Trophoblast cell (in vitro differentiated cells and primary cell): ENCODE data around the gene KIAA0232.

Experiments
- DNase-seq, 2 donors: peaks; one replicate each; pipeline ENCODE4 v3.0.0-alpha.2; 2016
- H2AFZ ChIP-seq: 2 replicates; pipeline ENCODE4 v1.6.1; 2013; ENCODE audit warnings: low read length, moderate library complexity, mild to moderate bottlenecking; ENCODE audit not compliant: insufficient read depth, poor library complexity
- H2AK5ac ChIP-seq: 2 replicates; pipeline ENCODE4 v1.6.1; 2013; ENCODE audit warnings: mild to moderate bottlenecking, low read length
- H2BK120ac ChIP-seq: 2 replicates; pipeline ENCODE4 v1.6.1; 2013; ENCODE audit warnings: low read length, mild to moderate bottlenecking, moderate library complexity; ENCODE audit not compliant: insufficient read depth, poor library complexity
- H2BK12ac ChIP-seq: 2 replicates; pipeline ENCODE4 v1.6.1; 2013; ENCODE audit warnings: mild to moderate bottlenecking, low read length, moderate library complexity
- H2BK5ac ChIP-seq: 2 replicates; pipeline ENCODE4 v1.6.1; 2013; ENCODE audit warnings: low read length, low read depth, moderate library complexity, mild to moderate bottlenecking; ENCODE audit not compliant: poor library complexity
- H3K14ac ChIP-seq: 2 replicates; pipeline ENCODE4 v1.6.1; 2013; ENCODE audit warnings: mild to moderate bottlenecking, low read length
- H3K18ac ChIP-seq: 2 replicates; pipeline ENCODE4 v1.6.1; 2013; ENCODE audit warnings: mild to moderate bottlenecking, low read length
- H3K23ac ChIP-seq: 2 replicates; pipeline ENCODE4 v1.6.1; 2013; ENCODE audit warnings: low read length
- H3K27ac ChIP-seq: 2 replicates; pipeline ENCODE4 v1.5.1; 2013; ENCODE audit warnings: low read depth, mild to moderate bottlenecking, inconsistent platforms, low read length, moderate library complexity
- H3K27me3 ChIP-seq: 2 replicates; pipeline ENCODE4 v1.6.1; 2013; ENCODE audit warnings: inconsistent platforms, mild to moderate bottlenecking, low read length, moderate library complexity; ENCODE audit not compliant: insufficient read depth
- H3K36me3 ChIP-seq, 2 experiments: 1 replicate in 1 of 2; 2 replicates in 1 of 2; pipeline ENCODE4 v1.6.1; 2013; ENCODE audit warnings: low read length in 2 of 2, mild to moderate bottlenecking in 2 of 2, moderate library complexity in 1 of 2; ENCODE audit not compliant: insufficient read depth in 2 of 2, control insufficient read depth in 1 of 2
- H3K4ac ChIP-seq: 2 replicates; pipeline ENCODE4 v1.6.1; 2013; ENCODE audit warnings: low read depth, mild to moderate bottlenecking, low read length, moderate library complexity
- H3K4me1 ChIP-seq, 2 experiments: 1 replicate in 1 of 2; 2 replicates in 1 of 2; pipeline ENCODE4 v1.6.1; 2013; ENCODE audit warnings: low read length in 2 of 2, mild to moderate bottlenecking in 2 of 2, moderate library complexity in 1 of 2; ENCODE audit not compliant: insufficient read depth in 2 of 2, control insufficient read depth in 1 of 2
- H3K4me2 ChIP-seq: 2 replicates; pipeline ENCODE4 v1.6.1; 2013; ENCODE audit warnings: inconsistent platforms, mild to moderate bottlenecking, low read length, moderate library complexity
- H3K4me3 ChIP-seq: 2 replicates; pipeline ENCODE4 v1.5.1; 2013; ENCODE audit warnings: mild to moderate bottlenecking, low read depth, low read length, inconsistent platforms
- H3K79me1 ChIP-seq: one replicate; pipeline ENCODE4 v1.6.1; 2013; ENCODE audit warnings: low read length
- H3K79me2 ChIP-seq: 2 replicates; pipeline ENCODE4 v1.6.1; 2013; ENCODE audit warnings: low read length, mild to moderate bottlenecking; ENCODE audit not compliant: control insufficient read depth, insufficient read depth, poor library complexity
- H3K9ac ChIP-seq: 2 replicates; pipeline ENCODE4 v1.6.1; 2013; ENCODE audit warnings: mild to moderate bottlenecking, low read length
- H3K9me3 ChIP-seq: 2 replicates; pipeline ENCODE4 v1.6.1; 2013; ENCODE audit warnings: low read depth, mild to moderate bottlenecking, control low read depth, inconsistent platforms, low read length; ENCODE audit not compliant: insufficient read depth
- H4K12ac ChIP-seq: 2 replicates; pipeline ENCODE4 v1.6.1; 2013; ENCODE audit warnings: low read depth, mild to moderate bottlenecking, low read length, moderate library complexity
- H4K8ac ChIP-seq: 2 replicates; pipeline ENCODE4 v1.6.1; 2013; ENCODE audit warnings: low read depth, mild to moderate bottlenecking, low read length, moderate library complexity
- H4K91ac ChIP-seq: one replicate; pipeline ENCODE4 v1.6.1; 2013; ENCODE audit warnings: low read depth, mild to moderate bottlenecking, low read length, moderate library complexity
- WGBS: extraction: QIAGEN DNeasy Blood & Tissue Kit; methylation state at CpG from one replicate; pipeline ENCODE4 v1.1.7; 2013; ENCODE audit warnings: missing lambda C conversion rate; ENCODE audit not compliant: insufficient read length, insufficient coverage; ENCODE audit errors: extremely low coverage; 5-methylcytosine and 5-hydroxymethylcytosine counted together

KIAA0232 gene

GRCh38 chr4:6894086-6894478 is 111.6 kb downstream of the KIAA0232 start:
- no peak overlapping the region for H3K23ac ChIP-seq
- no peaks in the 10 kb centered on the region for H3K79me1 ChIP-seq
- H4K91ac ChIP-seq = no peak overlapping the region
- H3K18ac ChIP-seq = no peak overlapping the region
- no peak overlapping the region for H3K4me2 ChIP-seq
- H4K8ac ChIP-seq = no peak overlapping the region
- no peak overlapping the region for H3K9ac ChIP-seq
- no peaks in the 10 kb centered on the region for H3K79me2 ChIP-seq
- WGBS = no CpG with 5 or more reads among the region's 3 CpGs
- no peak overlapping the region for H2AFZ ChIP-seq
- no peak overlapping the region for H3K4ac ChIP-seq
- H3K14ac ChIP-seq = no peak overlapping the region
- H4K12ac ChIP-seq = no peak overlapping the region
- H3K4me3 ChIP-seq = no peak overlapping the region
- H2BK5ac ChIP-seq = no peak overlapping the region
- peaks cover 2% of the 10 kb centered on the region for H3K9me3 ChIP-seq
- no peak overlapping the region for H2BK12ac ChIP-seq
- no peak overlapping the region for H2BK120ac ChIP-seq
- H3K36me3 ChIP-seq = no peaks in the 10 kb centered on the region
- H3K27ac ChIP-seq = no peak overlapping the region
- no peak for DNase-seq
- no peaks in the 10 kb centered on the region for H3K4me1 ChIP-seq
- no peaks in the 10 kb centered on the region for H3K27me3 ChIP-seq
- H2AK5ac ChIP-seq = no peak overlapping the region

- no peak overlapping the region for H3K9ac ChIP-seq
- H2BK120ac ChIP-seq = no peak overlapping the region
- H4K91ac ChIP-seq = no peak overlapping the region
- peaks cover under 1% of the 10 kb centered on the region for H3K9me3 ChIP-seq
- no peak overlapping the region for H2AFZ ChIP-seq
- no peak overlapping the region for H3K23ac ChIP-seq
- H2AK5ac ChIP-seq = no peak overlapping the region
- H3K36me3 ChIP-seq = no peaks in the 10 kb centered on the region
- H3K79me2 ChIP-seq = no peaks in the 10 kb centered on the region
- no peak overlapping the region for H3K4ac ChIP-seq
- no peak overlapping the region for H2BK5ac ChIP-seq
- H3K14ac ChIP-seq = no peak overlapping the region
- H3K4me1 ChIP-seq = no peaks in the 10 kb centered on the region
- H3K4me2 ChIP-seq = no peak overlapping the region
- no peaks in the 10 kb centered on the region for H3K27me3 ChIP-seq
- no peaks in the 10 kb centered on the region for H3K79me1 ChIP-seq
- H3K18ac ChIP-seq = no peak overlapping the region
- DNase-seq = no peak
- no peak overlapping the region for H4K8ac ChIP-seq
- H2BK12ac ChIP-seq = no peak overlapping the region
- no CpG with 5 or more reads among the region's 29 CpGs for WGBS
- no peak overlapping the region for H3K4me3 ChIP-seq
- H3K27ac ChIP-seq = no peak overlapping the region
- no peak overlapping the region for H4K12ac ChIP-seq
Observed at GRCh38 chr4:6894528-6895498, 112.3 kb downstream of the KIAA0232 start.

- H2AK5ac ChIP-seq = no peak overlapping the region
- H2BK5ac ChIP-seq = no peak overlapping the region
- H2BK120ac ChIP-seq = no peak overlapping the region
- H3K79me1 ChIP-seq = no peaks in the 10 kb centered on the region
- H3K36me3 ChIP-seq = no peaks in the 10 kb centered on the region
- H2AFZ ChIP-seq = no peak overlapping the region
- H2BK12ac ChIP-seq = no peak overlapping the region
- H3K9ac ChIP-seq = no peak overlapping the region
- no peak overlapping the region for H3K23ac ChIP-seq
- H3K4me3 ChIP-seq = no peak overlapping the region
- H3K27ac ChIP-seq = no peak overlapping the region
- no peak overlapping the region for H4K8ac ChIP-seq
- no peaks in the 10 kb centered on the region for H3K4me1 ChIP-seq
- H3K4me2 ChIP-seq = no peak overlapping the region
- no peak overlapping the region for H4K91ac ChIP-seq
- no peak overlapping the region for H4K12ac ChIP-seq
- no peaks in the 10 kb centered on the region for H3K27me3 ChIP-seq
- H3K79me2 ChIP-seq = no peaks in the 10 kb centered on the region
- no peak overlapping the region for H3K14ac ChIP-seq
- WGBS = no CpG with 5 or more reads among the region's 5 CpGs
- no peak overlapping the region for H3K18ac ChIP-seq
- DNase-seq = no peak
- H3K9me3 ChIP-seq = no peaks in the 10 kb centered on the region
- no peak overlapping the region for H3K4ac ChIP-seq
Observed at GRCh38 chr4:6896035-6896434, 113.5 kb downstream of the KIAA0232 start.

GRCh38 chr4:6898763-6899162 is 116.2 kb downstream of the KIAA0232 start:
- no CpG with 5 or more reads among the region's 3 CpGs for whole genome bisulfite sequencing
- Histone ChIP-seq H3K4me3 (no peak overlapping the region), H4K12ac (no peak overlapping the region), H4K8ac (no peak overlapping the region), H2AFZ (no peak overlapping the region), H3K4me1 (no peaks in the 10 kb centered on the region), H4K91ac (no peak overlapping the region), H3K14ac (no peak overlapping the region), H3K79me1 (no peaks in the 10 kb centered on the region), H3K9ac (no peak overlapping the region), H3K23ac (no peak overlapping the region), H2BK120ac (no peak overlapping the region), H3K27me3 (no peaks in the 10 kb centered on the region), H3K36me3 (no peaks in the 10 kb centered on the region), H3K18ac (no peak overlapping the region), H3K4me2 (no peak overlapping the region), H2BK12ac (no peak overlapping the region), H3K27ac (no peak overlapping the region), H2AK5ac (no peak overlapping the region), H2BK5ac (no peak overlapping the region), H3K4ac (no peak overlapping the region), H3K79me2 (no peaks in the 10 kb centered on the region), H3K9me3 (peaks cover 1% of the 10 kb centered on the region)
- DNase-seq = no peak
